Astrocyte (in vitro differentiated cells and primary cell): ENCODE data around the gene USP17L30.
"Not testable (repeated sequence)": the region's sequence is repeated elsewhere in the genome, so short reads cannot be mapped to it uniquely, and the experiment has no call there.

ENCODE experiments used
- EZH2 ChIP-seq: IDR thresholded peaks from 2 replicates; pipeline ENCODE4 v1.6.1; 2012; ENCODE audit warnings: mild to moderate bottlenecking, low read length, inconsistent platforms; ENCODE audit not compliant: insufficient read depth
- TF ChIP-seq, protein P1 (sequence below): IDR thresholded peaks from 2 replicates; pipeline ENCODE4 v1.5.1; 2011; ENCODE audit warnings: low read depth, mild to moderate bottlenecking, inconsistent platforms, low read length, moderate library complexity; ENCODE audit not compliant: insufficient read depth

DNA sequence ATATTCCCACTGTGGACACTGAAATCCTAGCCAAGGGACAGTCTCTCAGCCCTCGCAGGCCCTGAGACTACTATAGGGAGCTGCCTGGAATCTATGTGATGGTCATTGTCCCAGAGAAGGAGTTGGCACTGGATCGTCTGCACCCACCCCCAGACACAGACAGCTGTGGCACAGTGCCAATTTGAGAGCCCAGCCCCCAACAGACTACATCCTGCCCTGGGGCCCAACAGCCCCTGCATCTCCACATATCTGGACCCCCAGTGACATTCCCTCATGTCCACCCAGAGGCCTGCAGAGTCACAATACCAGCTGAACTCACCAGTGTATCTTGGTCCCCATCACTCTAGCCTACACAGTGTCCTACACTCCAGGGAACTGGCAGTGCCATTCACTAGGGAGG lies 42.8 kb downstream of the USP17L30 start:
- not testable (repeated sequence) for TF ChIP-seq EZH2
- TF ChIP-seq, protein P1, sequence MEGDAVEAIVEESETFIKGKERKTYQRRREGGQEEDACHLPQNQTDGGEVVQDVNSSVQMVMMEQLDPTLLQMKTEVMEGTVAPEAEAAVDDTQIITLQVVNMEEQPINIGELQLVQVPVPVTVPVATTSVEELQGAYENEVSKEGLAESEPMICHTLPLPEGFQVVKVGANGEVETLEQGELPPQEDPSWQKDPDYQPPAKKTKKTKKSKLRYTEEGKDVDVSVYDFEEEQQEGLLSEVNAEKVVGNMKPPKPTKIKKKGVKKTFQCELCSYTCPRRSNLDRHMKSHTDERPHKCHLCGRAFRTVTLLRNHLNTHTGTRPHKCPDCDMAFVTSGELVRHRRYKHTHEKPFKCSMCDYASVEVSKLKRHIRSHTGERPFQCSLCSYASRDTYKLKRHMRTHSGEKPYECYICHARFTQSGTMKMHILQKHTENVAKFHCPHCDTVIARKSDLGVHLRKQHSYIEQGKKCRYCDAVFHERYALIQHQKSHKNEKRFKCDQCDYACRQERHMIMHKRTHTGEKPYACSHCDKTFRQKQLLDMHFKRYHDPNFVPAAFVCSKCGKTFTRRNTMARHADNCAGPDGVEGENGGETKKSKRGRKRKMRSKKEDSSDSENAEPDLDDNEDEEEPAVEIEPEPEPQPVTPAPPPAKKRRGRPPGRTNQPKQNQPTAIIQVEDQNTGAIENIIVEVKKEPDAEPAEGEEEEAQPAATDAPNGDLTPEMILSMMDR = not testable (repeated sequence)
